NK-92 treated with Interleukin-12 subunit alpha and Interleukin-12 subunit beta, amount 100 ng/mL, for 24 hours (cell line): ENCODE measurements around the gene TWIST2.

ENCODE experiments used
- DNase-seq: peaks from one replicate; lab custom pipeline; 2025; lab: John Stamatoyannopoulos, UW

TWIST2 gene

GRCh38 chr2:238873381-238873801 is 25.5 kb downstream of the TWIST2 start:
- DNase-seq: no peak

GRCh38 chr2:238873841-238874240 is 26.0 kb downstream of the TWIST2 start:
- no peak for DNase-seq

GRCh38 chr2:238874330-238875050 is 26.6 kb downstream of the TWIST2 start:
- DNase-seq: no peak

GRCh38 chr2:238875101-238875470 is 27.2 kb downstream of the TWIST2 start:
- DNase-seq: no peak

- no peak for DNase-seq
These were observed 27.8 kb downstream of the TWIST2 start for GRCh38 chr2:238875471-238876231.

- DNase-seq: no peak
These were observed 28.3 kb downstream of the TWIST2 start for GRCh38 chr2:238876232-238876630.

- DNase-seq: no peak
These were observed 30.3 kb downstream of the TWIST2 start for GRCh38 chr2:238878051-238878735.

GRCh38 chr2:238879043-238879442 is 31.2 kb downstream of the TWIST2 start:
- DNase-seq: no peak

GRCh38 chr2:238879621-238880377 is 31.9 kb downstream of the TWIST2 start:
- DNase-seq: no peak

GRCh38 chr2:238881353-238882081 is 33.6 kb downstream of the TWIST2 start:
- no peak for DNase-seq

GRCh38 chr2:238882082-238882755 is 34.3 kb downstream of the TWIST2 start:
- no peak for DNase-seq

GRCh38 chr2:238883421-238883901 is 35.6 kb downstream of the TWIST2 start:
- no peak for DNase-seq

GRCh38 chr2:238884122-238884811 is 36.4 kb downstream of the TWIST2 start:
- no peak for DNase-seq

- no peak for DNase-seq
These were observed 37.0 kb downstream of the TWIST2 start for GRCh38 chr2:238884812-238885408.

- no peak for DNase-seq
These were observed 38.7 kb downstream of the TWIST2 start for GRCh38 chr2:238886453-238887094.

- DNase-seq: no peak
These were observed 39.7 kb downstream of the TWIST2 start for GRCh38 chr2:238887616-238888015.

- DNase-seq: no peak
These were observed 40.9 kb downstream of the TWIST2 start for GRCh38 chr2:238888781-238889180.

GRCh38 chr2:238890131-238890530 is 42.2 kb downstream of the TWIST2 start:
- DNase-seq: no peak
